ENCODE data around the gene VANGL1. TPM values are rescaled to one million over a fixed set of nuclear protein-coding genes. Genes with fewer than 3 reads are reported as not detected.

VANGL1 gene
- total and polyA plus RNA-seq, 2 of the 8 experiments (the other 6 are each of a cell fraction or from before 2014, with no cell fraction given): 9.4 to 13.4 TPM

DNA sequence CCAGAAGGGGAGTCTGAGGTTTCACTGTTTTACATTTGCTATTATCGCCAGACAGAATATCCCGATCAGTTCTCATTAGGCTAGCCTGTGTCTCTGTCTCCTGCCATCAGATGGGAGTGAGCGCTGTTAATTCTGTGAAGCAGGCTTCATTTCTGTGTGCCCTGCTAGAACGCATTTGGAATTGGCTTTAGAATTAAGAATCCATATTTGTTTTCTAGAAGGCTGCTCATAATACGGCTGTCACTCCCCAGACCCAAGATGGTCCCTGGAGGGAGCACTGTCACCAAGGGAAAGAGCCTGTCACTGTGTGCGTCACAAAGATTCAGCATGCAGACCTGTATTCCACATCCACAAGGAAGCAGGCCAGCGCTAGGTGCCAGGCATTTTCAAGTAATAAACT is 77.5 kb downstream of the VANGL1 start (continued):
- no peak for TF ChIP-seq HDAC2 (IDR thresholded peaks at IDR 0.05; ENCODE audit: borderline replicate concordance in 1 of 2, low read depth in 2 of 2, low read length in 2 of 2)
- no peak for TF ChIP-seq CHD2 (IDR thresholded peaks at IDR 0.05; ENCODE audit: low read length)
- no peak for TF ChIP-seq PHF8 (conservative IDR thresholded peaks at IDR 0.05; ENCODE audit: low read depth, low read length)

All from H1 (cell line).